Measurements from ENCODE around the gene PHYKPL.

- TF ChIP-seq EGR1 (IDR thresholded peaks at IDR 0.05; ENCODE audit: borderline replicate concordance, low read depth, low read length) (no peak), POLR2A (IDR thresholded peaks at IDR 0.05; ENCODE audit: control extremely low read depth in 1 of 2, low read depth in 2 of 2, low read length in 2 of 2) (peak in 1 of 2 experiments; percentile 72; a peak in 2 of 3 replicates), CTCF (IDR thresholded peaks at IDR 0.05; ENCODE audit: control extremely low read depth in 1 of 3, insufficient read depth in 1 of 3, low read depth in 1 of 3, low read length in 3 of 3) (peak in 2 of 3 experiments; percentile 11 to 17; a peak in 1 of 4 replicates), EZH2 (IDR thresholded peaks at IDR 0.05; ENCODE audit: low read depth, low read length, severe bottlenecking) (no peak), EP300 (IDR thresholded peaks at IDR 0.05; ENCODE audit: borderline replicate concordance in 1 of 2, low read depth in 2 of 2, low read length in 2 of 2) (no peak), MAFK (IDR thresholded peaks at IDR 0.05; ENCODE audit: low read depth, low read length) (no peak), HDAC2 (IDR thresholded peaks at IDR 0.05; ENCODE audit: borderline replicate concordance in 1 of 2, low read depth in 2 of 2, low read length in 2 of 2) (0 out of 4 replicates have a peak, but pooled peaks of 1 of the 2 experiments have one; percentile 53), PHF8 (conservative IDR thresholded peaks at IDR 0.05; ENCODE audit: low read depth, low read length) (peak; percentile 84), POLR2AphosphoS5 (IDR thresholded peaks at IDR 0.05; ENCODE audit: low read depth, low read length) (no peak), TCF12 (IDR thresholded peaks at IDR 0.05; ENCODE audit: low read depth, low read length) (no peak)
These were observed at the start of gene PHYKPL for GRCh38 chr5:178232124-178232919.
